OCI-LY7 (cell line): ENCODE results near the gene TFCP2L1. TPM values are rescaled to one million over a fixed set of nuclear protein-coding genes. Genes with fewer than 3 reads are reported as not detected.

Source experiments
- BruUV-seq: library from RNA; stranded (reverse); fragments of 400-500 nt; replicated peaks from 2 replicates; lab custom pipeline; 2021; lab: Mats Ljungman, UMichigan
- CTCF ChIA-PET: fragments of 300-600 bp; sonication (Branson Sonifier 250); formaldehyde crosslinking; loops from one replicate; lab custom pipeline; 2022; ENCODE audit warnings: antibody characterized with exemption; ENCODE audit not compliant: unreplicated experiment; lab: Charles Lee
- POLR2A ChIA-PET: fragments of 300-600 bp; sonication (Branson Sonifier 250); formaldehyde crosslinking; loops from one replicate; lab custom pipeline; 2022; ENCODE audit warnings: antibody characterized with exemption; lab: Charles Lee
- DNase-seq: peaks from one replicate; pipeline ENCODE4 v3.0.0-alpha.2; 2015; ENCODE audit warnings: low spot score
- H2AFZ ChIP-seq: fragments of 200-600 bp; sonication (generic), shearing (Covaris generic); 2 replicates; pipeline ENCODE4 v1.6.1; 2014; ENCODE audit warnings: mild to moderate bottlenecking, antibody characterized with exemption, low read length, moderate library complexity
- H3K27ac ChIP-seq: fragments of 200-600 bp; sonication (generic); 2 replicates; pipeline ENCODE4 v1.5.1; 2014; ENCODE audit warnings: mixed run types, low read depth, mild to moderate bottlenecking, moderate library complexity, low read length, inconsistent platforms; ENCODE audit not compliant: poor library complexity, severe bottlenecking
- H3K36me3 ChIP-seq: fragments of 200-600 bp; sonication (generic); 2 replicates; pipeline ENCODE4 v1.6.1; 2014; ENCODE audit warnings: mild to moderate bottlenecking, antibody characterized with exemption, low read length, moderate library complexity, mixed read lengths; ENCODE audit not compliant: insufficient read depth
- H3K4me1 ChIP-seq: fragments of 200-600 bp; sonication (generic); 2 replicates; pipeline ENCODE4 v1.5.1; 2014; ENCODE audit warnings: mild to moderate bottlenecking, low read length; ENCODE audit not compliant: insufficient read depth, poor library complexity, severe bottlenecking
- H3K4me2 ChIP-seq: fragments of 200-600 bp; sonication (generic); 2 replicates; pipeline ENCODE4 v1.6.1; 2014; ENCODE audit warnings: mild to moderate bottlenecking, low read length
- H3K4me3 ChIP-seq: fragments of 200-600 bp; sonication (generic); 2 replicates; pipeline ENCODE4 v1.5.1; 2014; ENCODE audit warnings: mild to moderate bottlenecking, low read depth, low read length; ENCODE audit not compliant: poor library complexity, severe bottlenecking
- H3K79me2 ChIP-seq: fragments of 200-600 bp; sonication (generic); 2 replicates; pipeline ENCODE4 v1.6.1; 2016; ENCODE audit warnings: low read depth, mild to moderate bottlenecking, low read length, moderate library complexity, mixed read lengths; ENCODE audit not compliant: insufficient read depth
- H3K9me2 ChIP-seq: fragments of 200-600 bp; sonication (generic); 2 replicates; pipeline ENCODE4 v1.6.1; 2016; ENCODE audit warnings: mild to moderate bottlenecking, low read length, mixed read lengths; ENCODE audit not compliant: insufficient read depth
- H3K9me3 ChIP-seq: fragments of 200-600 bp; sonication (generic); 2 replicates; pipeline ENCODE4 v1.6.1; 2014; ENCODE audit warnings: mild to moderate bottlenecking, mixed run types, low read length, mixed read lengths
- H4K20me1 ChIP-seq: fragments of 200-600 bp; sonication (generic); 2 replicates; pipeline ENCODE4 v1.6.1; 2014; ENCODE audit warnings: mild to moderate bottlenecking, antibody characterized with exemption, low read length, moderate library complexity, mixed read lengths; ENCODE audit not compliant: insufficient read depth
- EZH2phosphoT487 ChIP-seq: fragments of 200-600 bp; sonication (generic); IDR thresholded peaks from 2 replicates; pipeline ENCODE4 v1.6.1; 2018; ENCODE audit warnings: low read depth, borderline replicate concordance, mild to moderate bottlenecking, mixed run types, antibody characterized with exemption, low read length, moderate library complexity, mixed read lengths
- intact Hi-C: fragments of 100-400 bp; cut with micrococcal nuclease; formaldehyde crosslinking; loops from one replicate; pipeline ENCODE4 v1.10.0; 2022; ENCODE audit not compliant: unreplicated experiment
- total RNA-seq, 2 experiments: library from RNA; depleted of rRNA in 1 of 2; stranded (reverse); fragments of >200 nt in 1 of 2; shearing (Covaris generic) in 1 of 2; gene quantifications; 2 replicates each; pipeline ENCODE4 v1.2.3, GENCODE V29; 2014 to 2022
- TF ChIP-seq, protein P1 (sequence below): fragments of 200-600 bp; sonication (generic); conservative IDR thresholded peaks from 2 replicates; pipeline ENCODE4 v1.5.1; 2014; ENCODE audit warnings: mild to moderate bottlenecking, antibody characterized with exemption, low read length, moderate library complexity, mixed read lengths

TFCP2L1 gene
- total RNA-seq, 2 experiments from 2014 or later: 0.06 to 1.4 TPM

DNA sequence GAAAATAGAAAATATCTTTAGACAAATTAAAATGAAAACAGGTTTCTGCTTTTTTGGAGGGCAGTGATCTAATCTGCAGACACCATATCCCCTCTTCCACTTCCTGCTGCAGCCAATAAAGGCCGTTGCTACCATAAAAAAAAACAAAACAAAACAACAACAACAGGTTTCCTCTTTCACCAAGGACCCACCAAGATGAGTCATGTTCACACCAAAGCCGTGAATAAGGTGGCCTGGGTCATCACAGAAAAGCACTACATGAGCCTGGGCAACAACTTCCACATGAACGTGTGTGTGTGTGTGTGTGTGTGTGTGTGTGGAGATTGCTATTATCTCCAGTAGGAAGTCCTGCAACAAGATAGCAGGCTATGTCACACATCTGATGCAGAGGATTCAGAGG is 24.8 kb upstream of the TFCP2L1 start:
- no peaks in the 10 kb centered on the region for H4K20me1 ChIP-seq
- no peak overlapping the region for H3K4me2 ChIP-seq
- H3K9me2 ChIP-seq: no peaks in the 10 kb centered on the region
- H3K4me1 ChIP-seq: no peaks in the 10 kb centered on the region
- no peaks in the 10 kb centered on the region for H3K36me3 ChIP-seq
- no peak overlapping the region for H3K4me3 ChIP-seq
- H3K9me3 ChIP-seq: no peaks in the 10 kb centered on the region
- BruUV-seq: no TSS peak
- H3K79me2 ChIP-seq: no peaks in the 10 kb centered on the region
- TF ChIP-seq EZH2phosphoT487: no peak
- TF ChIP-seq, protein P1, sequence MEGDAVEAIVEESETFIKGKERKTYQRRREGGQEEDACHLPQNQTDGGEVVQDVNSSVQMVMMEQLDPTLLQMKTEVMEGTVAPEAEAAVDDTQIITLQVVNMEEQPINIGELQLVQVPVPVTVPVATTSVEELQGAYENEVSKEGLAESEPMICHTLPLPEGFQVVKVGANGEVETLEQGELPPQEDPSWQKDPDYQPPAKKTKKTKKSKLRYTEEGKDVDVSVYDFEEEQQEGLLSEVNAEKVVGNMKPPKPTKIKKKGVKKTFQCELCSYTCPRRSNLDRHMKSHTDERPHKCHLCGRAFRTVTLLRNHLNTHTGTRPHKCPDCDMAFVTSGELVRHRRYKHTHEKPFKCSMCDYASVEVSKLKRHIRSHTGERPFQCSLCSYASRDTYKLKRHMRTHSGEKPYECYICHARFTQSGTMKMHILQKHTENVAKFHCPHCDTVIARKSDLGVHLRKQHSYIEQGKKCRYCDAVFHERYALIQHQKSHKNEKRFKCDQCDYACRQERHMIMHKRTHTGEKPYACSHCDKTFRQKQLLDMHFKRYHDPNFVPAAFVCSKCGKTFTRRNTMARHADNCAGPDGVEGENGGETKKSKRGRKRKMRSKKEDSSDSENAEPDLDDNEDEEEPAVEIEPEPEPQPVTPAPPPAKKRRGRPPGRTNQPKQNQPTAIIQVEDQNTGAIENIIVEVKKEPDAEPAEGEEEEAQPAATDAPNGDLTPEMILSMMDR: no peak
- H2AFZ ChIP-seq: no peak overlapping the region
- intact Hi-C loops: no loop called here
- CTCF ChIA-PET: no interaction called here
- POLR2A ChIA-PET: no interaction called here
- no peak for DNase-seq
- H3K27ac ChIP-seq: no peak overlapping the region

DNA sequence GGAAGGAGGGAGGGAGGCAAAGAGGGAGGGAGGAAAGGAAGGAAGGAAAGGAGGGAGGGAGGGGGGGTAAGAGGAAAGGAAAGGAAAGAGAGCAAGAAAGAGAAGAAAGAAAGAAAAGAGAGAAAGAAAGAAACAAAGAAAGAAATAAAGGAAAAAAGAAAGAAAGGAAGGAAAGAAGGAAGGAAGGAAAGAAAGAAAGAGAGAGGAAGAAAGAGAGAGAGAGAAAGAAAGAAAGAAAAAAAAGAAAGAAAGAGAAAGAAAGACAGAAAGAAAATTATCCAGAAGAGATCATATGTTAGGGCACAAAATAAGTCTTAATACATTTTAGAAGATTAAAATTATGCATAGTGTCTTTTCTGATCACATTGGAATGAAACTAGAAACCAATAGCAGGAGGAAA is 24.3 kb upstream of the TFCP2L1 start:
- H3K36me3 ChIP-seq: no peaks in the 10 kb centered on the region
- no peak overlapping the region for H3K4me2 ChIP-seq
- H2AFZ ChIP-seq: no peak overlapping the region
- BruUV-seq: no TSS peak
- H3K9me2 ChIP-seq: no peaks in the 10 kb centered on the region
- no peaks in the 10 kb centered on the region for H4K20me1 ChIP-seq
- H3K27ac ChIP-seq: no peak overlapping the region
- ChIA-PET CTCF (no interaction called here), POLR2A (no interaction called here)
- H3K4me1 ChIP-seq: no peaks in the 10 kb centered on the region
- no peaks in the 10 kb centered on the region for H3K79me2 ChIP-seq
- H3K4me3 ChIP-seq: no peak overlapping the region
- intact Hi-C loops: no loop called here
- no peak for DNase-seq
- H3K9me3 ChIP-seq: no peaks in the 10 kb centered on the region
- TF ChIP-seq EZH2phosphoT487: no peak
- TF ChIP-seq, protein P1: no peak

DNA sequence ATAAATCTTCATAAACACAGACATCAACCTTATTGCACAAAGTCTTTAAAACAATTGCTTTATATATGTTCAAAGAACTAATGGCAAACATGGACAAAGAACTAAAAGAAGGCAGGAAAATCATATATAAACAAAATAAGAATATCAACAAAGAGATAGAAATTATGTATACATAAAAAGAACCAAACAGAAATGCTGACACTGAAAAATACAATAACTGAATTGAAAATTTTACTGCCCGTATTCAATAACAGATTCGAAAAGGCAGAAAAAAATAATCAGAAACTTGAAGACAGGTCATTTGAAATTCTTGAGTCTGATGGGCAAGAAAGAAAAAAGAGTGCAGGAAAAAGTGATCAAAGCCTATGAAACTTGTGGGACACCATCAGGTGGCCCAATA is 22.0 kb upstream of the TFCP2L1 start:
- Histone ChIP-seq H3K27ac (no peak overlapping the region), H3K4me3 (no peak overlapping the region), H3K79me2 (no peaks in the 10 kb centered on the region), H2AFZ (no peak overlapping the region), H3K4me2 (no peak overlapping the region), H3K9me2 (no peaks in the 10 kb centered on the region), H4K20me1 (no peaks in the 10 kb centered on the region), H3K9me3 (no peaks in the 10 kb centered on the region), H3K4me1 (no peaks in the 10 kb centered on the region), H3K36me3 (no peaks in the 10 kb centered on the region)
- ChIA-PET CTCF (no interaction called here), POLR2A (no interaction called here)
- intact Hi-C loops: no loop called here
- DNase-seq: no peak
- no TSS peak for BruUV-seq
- no peak for TF ChIP-seq EZH2phosphoT487
- TF ChIP-seq, protein P1: no peak
